Airway epithelial cell (primary cell): ENCODE data around the gene KPRP. TPM values are rescaled to one million over a fixed set of nuclear protein-coding genes. Genes with fewer than 3 reads are reported as not detected.

Experiments
- total RNA-seq: library from RNA; depleted of rRNA; stranded (reverse); fragments of >200 nt; gene quantifications from 2 replicates; pipeline ENCODE4 v1.2.3, GENCODE V29; 2015

Gene KPRP, protein sequence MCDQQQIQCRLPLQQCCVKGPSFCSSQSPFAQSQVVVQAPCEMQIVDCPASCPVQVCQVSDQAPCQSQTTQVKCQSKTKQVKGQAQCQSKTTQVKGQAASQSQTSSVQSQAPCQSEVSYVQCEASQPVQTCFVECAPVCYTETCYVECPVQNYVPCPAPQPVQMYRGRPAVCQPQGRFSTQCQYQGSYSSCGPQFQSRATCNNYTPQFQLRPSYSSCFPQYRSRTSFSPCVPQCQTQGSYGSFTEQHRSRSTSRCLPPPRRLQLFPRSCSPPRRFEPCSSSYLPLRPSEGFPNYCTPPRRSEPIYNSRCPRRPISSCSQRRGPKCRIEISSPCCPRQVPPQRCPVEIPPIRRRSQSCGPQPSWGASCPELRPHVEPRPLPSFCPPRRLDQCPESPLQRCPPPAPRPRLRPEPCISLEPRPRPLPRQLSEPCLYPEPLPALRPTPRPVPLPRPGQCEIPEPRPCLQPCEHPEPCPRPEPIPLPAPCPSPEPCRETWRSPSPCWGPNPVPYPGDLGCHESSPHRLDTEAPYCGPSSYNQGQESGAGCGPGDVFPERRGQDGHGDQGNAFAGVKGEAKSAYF
- not detected in 2 replicates for total RNA-seq

DNA sequence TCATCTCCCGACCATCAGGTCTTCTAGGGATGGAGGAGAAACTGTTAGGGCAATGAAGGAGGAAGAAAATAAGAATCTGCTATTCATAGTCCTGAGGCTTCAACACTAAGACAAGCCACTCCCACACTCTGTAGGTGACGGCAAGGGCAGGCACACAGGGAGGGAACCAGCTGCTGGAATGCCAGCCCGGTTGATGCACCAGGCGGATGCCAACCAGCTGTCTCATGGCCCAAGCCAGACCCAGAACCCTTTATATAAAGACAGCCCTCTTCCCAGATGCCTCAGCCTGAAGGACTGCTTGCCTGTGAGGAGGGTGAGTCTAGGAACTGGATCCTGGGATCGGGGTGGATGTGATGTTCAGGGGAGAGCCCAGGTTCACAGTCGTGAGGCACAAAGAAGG is at the start of gene KPRP:
TSS of gene KPRP (plus strand) at position 279 of the 400 bp plus-strand sequence. CDS start 1,564 bp downstream, outside the sequence.

DNA sequence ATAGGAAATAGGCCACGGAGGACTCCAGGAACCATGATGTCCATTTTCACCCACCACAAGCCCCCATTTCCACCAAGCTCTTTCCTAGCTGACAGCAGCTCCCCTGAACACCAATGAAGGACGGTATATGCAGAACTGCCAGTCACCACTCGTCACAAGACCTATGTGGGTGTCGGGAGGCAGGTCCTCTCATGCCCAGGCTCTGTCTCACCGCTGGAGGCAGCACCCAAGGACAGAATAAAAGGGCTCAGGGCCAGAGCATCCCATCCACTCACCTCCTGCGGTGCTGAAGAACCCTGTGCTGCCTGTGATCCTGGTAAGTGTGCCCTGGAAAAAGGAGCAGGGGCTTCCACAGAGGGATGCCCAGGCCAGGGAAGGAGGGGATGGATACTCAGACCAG is 17.1 kb downstream of the KPRP start, which contains the start of gene LCE1F:
TSS of gene LCE1F (plus strand) at position 266 of the 400 bp plus-strand sequence. CDS start 1,232 bp downstream, outside the sequence.

DNA sequence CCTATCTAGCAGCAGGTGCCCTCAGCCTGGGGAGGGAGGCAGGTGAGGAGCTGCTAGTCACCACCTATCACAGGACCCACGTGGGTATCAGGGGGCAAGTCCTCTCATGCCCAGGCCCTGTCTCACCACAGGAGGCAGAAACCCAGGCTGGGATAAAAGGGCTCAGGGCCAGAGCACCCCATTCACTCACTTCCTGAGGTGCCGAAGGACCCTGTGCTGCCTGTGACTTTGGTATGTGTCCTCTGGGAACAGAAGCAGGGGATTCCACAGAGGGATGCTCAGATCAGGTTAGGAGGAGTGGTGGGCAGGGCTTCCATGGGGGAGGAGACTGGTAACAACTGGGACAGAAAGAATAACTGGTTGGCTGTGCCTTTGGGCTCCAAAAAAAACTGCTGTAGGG is 28.3 kb downstream of the KPRP start, which contains the start of gene LCE1E:
TSS of gene LCE1E (plus strand) at position 181 of the 400 bp plus-strand sequence. CDS start 1,043 bp downstream, outside the sequence.

DNA sequence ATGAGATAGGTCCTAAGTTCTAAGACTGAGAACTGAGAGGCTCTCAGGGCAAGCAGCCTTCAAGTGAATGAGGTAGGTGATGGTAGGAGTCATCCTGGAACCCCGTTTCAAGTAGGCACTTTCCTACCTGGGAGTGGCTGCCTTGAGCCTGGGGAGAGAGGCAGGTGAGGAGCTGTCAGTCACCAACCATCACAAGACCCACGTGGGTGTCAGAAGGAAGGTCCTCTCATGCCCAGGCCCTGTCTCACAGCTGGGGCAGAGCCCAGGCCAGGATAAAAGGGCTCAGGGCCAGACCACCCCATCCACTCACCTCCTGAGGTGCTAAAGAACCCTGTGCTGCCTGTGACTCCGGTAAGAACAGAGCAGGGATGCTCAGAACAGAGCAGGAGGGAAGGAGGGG is 38.6 kb downstream of the KPRP start, which contains the start of gene LCE1D:
TSS of gene LCE1D (plus strand) at position 301 of the 400 bp plus-strand sequence. CDS start 1,074 bp downstream, outside the sequence.

DNA sequence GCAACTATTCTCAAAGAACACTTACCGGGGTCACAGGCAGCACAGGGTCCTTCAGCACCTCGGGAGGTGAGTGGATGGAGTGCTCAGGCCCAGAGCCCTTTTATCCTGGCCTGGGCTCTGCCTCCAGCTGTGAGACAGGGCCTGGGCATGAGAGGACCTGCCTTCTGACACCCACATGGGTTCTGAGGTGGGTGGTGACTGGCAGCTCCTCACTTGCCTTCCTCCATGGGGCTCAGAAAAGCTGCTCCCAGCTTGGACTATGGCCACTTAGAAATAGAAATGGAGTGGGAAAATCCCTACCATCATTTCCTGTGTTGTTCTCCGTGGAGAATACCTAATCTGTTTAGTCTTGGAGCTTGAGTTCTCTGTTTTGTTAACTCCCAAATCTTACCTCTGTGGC is 48.8 kb downstream of the KPRP start, which contains the start of gene LCE1C:
TSS of gene LCE1C (minus strand) at position 76 of the 400 bp plus-strand sequence. CDS start 1,173 bp downstream, outside the sequence.

Other genes starting within 250 kb of the KPRP start
- gene LCE5A, start 247.2 kb upstream of the KPRP start, total RNA-seq, result not detected in 2 replicates
- 9.1 and 12.0 TPM in 2 replicates for gene CRCT1, start 243.5 kb upstream of the KPRP start, total RNA-seq
- gene LCE3E, start 191.2 kb upstream of the KPRP start, total RNA-seq, result 0.23 and 0.63 TPM in 2 replicates
- gene LCE3D, start 177.5 kb upstream of the KPRP start, total RNA-seq, result 0.60 TPM in 1 of 2 replicates, not detected in the other
- gene LCE3C, start 157.8 kb upstream of the KPRP start, total RNA-seq, result not detected in 2 replicates
- not detected in 2 replicates for gene LCE3B, start 144.2 kb upstream of the KPRP start, total RNA-seq
- gene LCE3A, start 134.9 kb upstream of the KPRP start, total RNA-seq, result not detected in 2 replicates
- gene LCE2D, start 94.6 kb upstream of the KPRP start, total RNA-seq, result not detected in 2 replicates
- not detected in 2 replicates for gene LCE2C, start 82.7 kb upstream of the KPRP start, total RNA-seq
- gene LCE2B, start 71.9 kb upstream of the KPRP start, total RNA-seq, result not detected in 2 replicates
- not detected in 2 replicates for gene LCE2A, start 59.7 kb upstream of the KPRP start, total RNA-seq
- gene LCE4A, start 49.9 kb upstream of the KPRP start, total RNA-seq, result not detected in 2 replicates
- not detected in 2 replicates for gene LCE1F, start 17.1 kb downstream of the KPRP start, total RNA-seq
- 0.37 TPM in 1 of 2 replicates, not detected in the other for gene LCE1E, start 28.2 kb downstream of the KPRP start, total RNA-seq
- not detected in 2 replicates for gene LCE1D, start 38.7 kb downstream of the KPRP start, total RNA-seq
- gene LCE1C, start 48.6 kb downstream of the KPRP start, total RNA-seq, result not detected in 2 replicates
- not detected in 2 replicates for gene LCE1B, start 53.9 kb downstream of the KPRP start, total RNA-seq
- not detected in 2 replicates for gene LCE1A, start 69.4 kb downstream of the KPRP start, total RNA-seq
- gene LCE6A, start 84.8 kb downstream of the KPRP start, total RNA-seq, result not detected in 2 replicates
- not detected in 2 replicates for gene LCE7A, start 102.0 kb downstream of the KPRP start, total RNA-seq
- gene SMCP, start 120.3 kb downstream of the KPRP start, total RNA-seq, result not detected in 2 replicates
- gene IVL, start 150.5 kb downstream of the KPRP start, total RNA-seq, result 46.3 and 60.1 TPM in 2 replicates
- gene SPRR5, start 189.2 kb downstream of the KPRP start, total RNA-seq, result 0.71 TPM in 1 of 2 replicates, not detected in the other
- gene SPRR4, start 212.6 kb downstream of the KPRP start, total RNA-seq, result not detected in 2 replicates
- 83.3 and 172 TPM in 2 replicates for gene SPRR1A, start 226.1 kb downstream of the KPRP start, total RNA-seq
- gene SPRR3, start 243.7 kb downstream of the KPRP start, total RNA-seq, result 286 and 324 TPM in 2 replicates